Stimulated activated CD8-positive, alpha-beta memory T cell treated with anti-CD3 and anti-CD28 coated beads, Interleukin-7, amount 100 ng/mL, for 1 hour (primary cell): ENCODE data around the gene DGKH.
"Not testable (repeated sequence)": the region's sequence is repeated elsewhere in the genome, so short reads cannot be mapped to it uniquely, and the experiment has no call there.

Experiments
- DNase-seq, 2 donors: peaks; one replicate each; pipeline ENCODE4 v3.0.0-alpha.2; 2020; ENCODE audit warnings: low read depth in 2 of 2

Gene DGKH

GRCh38 chr13:42071672-42072419, 23.4 kb downstream of the DGKH start:
- DNase-seq, result no peak

GRCh38 chr13:42073683-42074082, 25.2 kb downstream of the DGKH start:
- no peak for DNase-seq

GRCh38 chr13:42075517-42075916, 27.1 kb downstream of the DGKH start:
- DNase-seq, result no peak

- no peak for DNase-seq
These were observed 27.9 kb downstream of the DGKH start for GRCh38 chr13:42076309-42076713.

- no peak for DNase-seq
These were observed 29.8 kb downstream of the DGKH start for GRCh38 chr13:42078128-42078808.

- no peak for DNase-seq
These were observed 34.8 kb downstream of the DGKH start for GRCh38 chr13:42083138-42083770.

- no peak for DNase-seq
These were observed 36.3 kb downstream of the DGKH start for GRCh38 chr13:42084722-42085121.

- DNase-seq, result no peak
These were observed 38.1 kb downstream of the DGKH start for GRCh38 chr13:42086582-42086981.

GRCh38 chr13:42094516-42095040, 46.1 kb downstream of the DGKH start:
- DNase-seq, result no peak

- DNase-seq, result not testable (repeated sequence)
These were observed 47.8 kb downstream of the DGKH start for GRCh38 chr13:42096222-42096621.

GRCh38 chr13:42099962-42100675, 51.7 kb downstream of the DGKH start:
- no peak for DNase-seq

GRCh38 chr13:42100960-42101359, 52.5 kb downstream of the DGKH start:
- DNase-seq, result no peak

- no peak for DNase-seq
These were observed 53.6 kb downstream of the DGKH start for GRCh38 chr13:42101821-42102585.

GRCh38 chr13:42102961-42103865, 54.8 kb downstream of the DGKH start:
- no peak for DNase-seq

- DNase-seq, result no peak
These were observed 58.5 kb downstream of the DGKH start for GRCh38 chr13:42106998-42107397.

- no peak for DNase-seq
These were observed 59.0 kb downstream of the DGKH start for GRCh38 chr13:42107421-42107820.

GRCh38 chr13:42108217-42108616, 59.8 kb downstream of the DGKH start:
- DNase-seq, result no peak

- DNase-seq, result no peak
These were observed 61.5 kb downstream of the DGKH start for GRCh38 chr13:42109957-42110356.

GRCh38 chr13:42110410-42111155, 62.1 kb downstream of the DGKH start:
- peak in 1 of 2 donors; percentile 5 for DNase-seq
